ENCODE data around the gene NCAPG2. TPM values are rescaled to one million over a fixed set of nuclear protein-coding genes. Genes with fewer than 3 reads are reported as not detected.
A peak's percentile ranks its signal among the peaks of the same experiment; 100 is the strongest.

Gene NCAPG2
- polyA plus RNA-seq, 1 experiment: 14.8 TPM

GRCh38 chr7:158648787-158649186, 55.8 kb downstream of the NCAPG2 start:
- DNase-seq (ENCODE audit: low read depth, low spot score): no peak
- no peaks in the 10 kb centered on the region for H3K9me3 ChIP-seq (ENCODE audit: control insufficient read depth, insufficient read depth, low read length)
- no peak for TF ChIP-seq CTCF (IDR thresholded peaks at IDR 0.05; ENCODE audit: low read depth, low read length)
- H3K27me3 ChIP-seq (ENCODE audit: control insufficient read depth, insufficient read depth, low read length): no peaks in the 10 kb centered on the region
- peak overlapping the region; percentile 77 for H3K27ac ChIP-seq (ENCODE audit: low read depth, low read length)
- ChIA-PET CTCF (no interaction called here), POLR2A (interaction anchor here (0.9 to 1.4 kb wide), 4 partner anchors 28 to 56 kb away, joined by 3 to 4 read pairs (median 4); partner anchors contain the start of gene NCAPG2)
- H3K4me3 ChIP-seq (ENCODE audit: low read depth, low read length): no peak overlapping the region

- no peak for DNase-seq (ENCODE audit: low read depth, low spot score)
- ChIA-PET CTCF (interaction anchor here (0.6 to 1.5 kb wide), 4 partner anchors 13 to 35 kb away, joined by 3 to 5 read pairs (median 4); no protein-coding TSS in a partner anchor), POLR2A (no interaction called here)
- Histone ChIP-seq H3K4me3 (ENCODE audit: low read depth, low read length) (no peak overlapping the region), H3K27ac (ENCODE audit: low read depth, low read length) (no peak overlapping the region), H3K9me3 (ENCODE audit: control insufficient read depth, insufficient read depth, low read length) (no peaks in the 10 kb centered on the region), H3K27me3 (ENCODE audit: control insufficient read depth, insufficient read depth, low read length) (no peaks in the 10 kb centered on the region)
- TF ChIP-seq CTCF (IDR thresholded peaks at IDR 0.05; ENCODE audit: low read depth, low read length): no peak
Measured at GRCh38 chr7:158648168-158648567, 56.4 kb downstream of the NCAPG2 start.

GRCh38 chr7:158647475-158647792, 57.2 kb downstream of the NCAPG2 start:
- no peak for DNase-seq (ENCODE audit: low read depth, low spot score)
- Histone ChIP-seq H3K9me3 (ENCODE audit: control insufficient read depth, insufficient read depth, low read length) (no peaks in the 10 kb centered on the region), H3K27me3 (ENCODE audit: control insufficient read depth, insufficient read depth, low read length) (no peaks in the 10 kb centered on the region), H3K4me3 (ENCODE audit: low read depth, low read length) (no peak overlapping the region), H3K27ac (ENCODE audit: low read depth, low read length) (no peak overlapping the region)
- POLR2A ChIA-PET: interaction anchor here (1.5 kb wide), 1 partner anchor 30 kb away, joined by 3 read pairs; no protein-coding TSS in a partner anchor
- TF ChIP-seq CTCF (IDR thresholded peaks at IDR 0.05; ENCODE audit: low read depth, low read length): no peak
- CTCF ChIA-PET: interaction anchor here (0.6 to 1.5 kb wide), 7 partner anchors 12 to 34 kb away, joined by 3 to 5 read pairs (median 3); no protein-coding TSS in a partner anchor

GRCh38 chr7:158646766-158647474, 57.7 kb downstream of the NCAPG2 start:
- no peak for DNase-seq (ENCODE audit: low read depth, low spot score)
- no peaks in the 10 kb centered on the region for H3K9me3 ChIP-seq (ENCODE audit: control insufficient read depth, insufficient read depth, low read length)
- H3K27me3 ChIP-seq (ENCODE audit: control insufficient read depth, insufficient read depth, low read length): no peaks in the 10 kb centered on the region
- CTCF ChIA-PET: interaction anchor here (0.7 to 1.5 kb wide), 9 partner anchors 12 to 728 kb away, joined by 3 to 6 read pairs (median 3); no protein-coding TSS in a partner anchor
- POLR2A ChIA-PET: interaction anchor here (1.5 kb wide), 1 partner anchor 29 kb away, joined by 3 read pairs; no protein-coding TSS in a partner anchor
- no peak overlapping the region for H3K4me3 ChIP-seq (ENCODE audit: low read depth, low read length)
- TF ChIP-seq CTCF (IDR thresholded peaks at IDR 0.05; ENCODE audit: low read depth, low read length): peak; percentile 43
- no peak overlapping the region for H3K27ac ChIP-seq (ENCODE audit: low read depth, low read length)

- Histone ChIP-seq H3K27ac (ENCODE audit: low read depth, low read length) (no peak overlapping the region), H3K4me3 (ENCODE audit: low read depth, low read length) (no peak overlapping the region)
- CTCF ChIA-PET: no interaction called here
Measured at GRCh38 chr7:158645842-158646241, 58.8 kb downstream of the NCAPG2 start.

More at GRCh38 chr7:158645842-158646241, 58.8 kb downstream of the NCAPG2 start:
- H3K9me3 ChIP-seq (ENCODE audit: control insufficient read depth, insufficient read depth, low read length): no peaks in the 10 kb centered on the region
- POLR2A ChIA-PET: no interaction called here
- no peaks in the 10 kb centered on the region for H3K27me3 ChIP-seq (ENCODE audit: control insufficient read depth, insufficient read depth, low read length)
- TF ChIP-seq CTCF (IDR thresholded peaks at IDR 0.05; ENCODE audit: low read depth, low read length): no peak
- no peak for DNase-seq (ENCODE audit: low read depth, low spot score)

Data from AG04450 (cell line).